Neutrophil (primary cell): ENCODE measurements around the gene CHRND.
"Not testable (repeated sequence)": the region's sequence is repeated elsewhere in the genome, so short reads cannot be mapped to it uniquely, and the experiment has no call there.

ENCODE experiments used
- H3K27ac ChIP-seq: fragments of 200-600 bp; sonication (generic); 2 replicates; pipeline ENCODE4 v1.5.1; 2016; ENCODE audit warnings: mild to moderate bottlenecking, moderate library complexity
- H3K27me3 ChIP-seq: fragments of 200-600 bp; sonication (generic); 2 replicates; pipeline ENCODE4 v1.6.0; 2016; ENCODE audit warnings: mild to moderate bottlenecking
- H3K36me3 ChIP-seq: fragments of 200-600 bp; sonication (generic); 2 replicates; pipeline ENCODE4 v1.5.1; 2017
- H3K4me1 ChIP-seq, 2 experiments: fragments of 200-600 bp in 1 of 2; sonication (generic) in 1 of 2; 1 replicate in 1 of 2; 2 replicates in 1 of 2; pipeline versions ENCODE4 v1.5.1 to v1.6.1; 2013 to 2016; ENCODE audit warnings: low read depth in 1 of 2, low read length in 1 of 2, mild to moderate bottlenecking in 1 of 2, moderate library complexity in 1 of 2; ENCODE audit not compliant: control insufficient read depth in 1 of 2, insufficient read depth in 1 of 2
- H3K4me3 ChIP-seq, 2 experiments: fragments of 200-600 bp in 1 of 2; sonication (generic) in 1 of 2; 1 replicate in 1 of 2; 2 replicates in 1 of 2; pipeline ENCODE4 v1.5.1; 2013 to 2016; ENCODE audit warnings: low read depth in 1 of 2, low read length in 1 of 2, mild to moderate bottlenecking in 1 of 2, moderate library complexity in 1 of 2
- H3K9me3 ChIP-seq: fragments of 200-600 bp; sonication (generic); 2 replicates; pipeline ENCODE4 v1.5.1; 2016
- TF ChIP-seq, protein P1 (sequence below): fragments of 200-600 bp; sonication (generic); IDR thresholded peaks from 2 replicates; pipeline ENCODE4 v1.5.1; 2016; ENCODE audit warnings: antibody characterized with exemption

CHRND gene

DNA sequence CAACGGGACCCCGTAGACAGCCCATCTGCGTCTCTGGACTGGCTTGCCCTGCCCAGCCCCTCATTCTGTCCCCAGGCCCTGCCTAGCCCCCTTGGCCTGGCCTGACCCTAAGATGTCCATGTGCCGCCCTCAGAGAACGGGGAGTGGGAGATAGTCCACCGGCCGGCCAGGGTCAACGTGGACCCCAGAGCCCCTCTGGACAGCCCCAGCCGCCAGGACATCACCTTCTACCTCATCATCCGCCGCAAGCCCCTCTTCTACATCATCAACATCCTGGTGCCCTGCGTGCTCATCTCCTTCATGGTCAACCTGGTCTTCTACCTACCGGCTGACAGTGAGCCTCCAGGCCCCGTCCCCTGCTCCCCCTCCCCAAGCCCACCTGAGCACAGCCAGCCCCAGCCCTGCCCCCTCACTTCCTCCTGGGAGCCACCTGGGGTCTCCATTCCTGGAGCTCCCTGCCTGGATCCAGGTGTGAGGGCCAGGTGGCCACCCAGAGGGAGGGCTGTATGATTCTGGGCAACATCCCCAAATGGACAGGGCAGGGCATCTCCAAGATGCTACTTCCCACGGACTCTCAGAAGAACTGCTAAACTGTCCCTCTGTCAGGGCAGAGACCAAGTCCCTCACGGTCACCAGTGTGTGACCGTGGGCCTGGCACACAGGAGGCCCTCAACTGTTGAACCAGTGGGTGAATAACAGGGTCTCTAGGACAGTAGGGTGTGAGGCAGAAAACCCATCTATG lies 4.0 kb downstream of the CHRND start:
- peaks cover 42% of the 10 kb centered on the region for H3K27me3 ChIP-seq
- no peak overlapping the region for H3K27ac ChIP-seq
- H3K4me3 ChIP-seq: no peak overlapping the region
- H3K4me1 ChIP-seq: no peaks in the 10 kb centered on the region
- no peaks in the 10 kb centered on the region for H3K36me3 ChIP-seq
- H3K9me3 ChIP-seq: no peaks in the 10 kb centered on the region
- TF ChIP-seq, protein P1, sequence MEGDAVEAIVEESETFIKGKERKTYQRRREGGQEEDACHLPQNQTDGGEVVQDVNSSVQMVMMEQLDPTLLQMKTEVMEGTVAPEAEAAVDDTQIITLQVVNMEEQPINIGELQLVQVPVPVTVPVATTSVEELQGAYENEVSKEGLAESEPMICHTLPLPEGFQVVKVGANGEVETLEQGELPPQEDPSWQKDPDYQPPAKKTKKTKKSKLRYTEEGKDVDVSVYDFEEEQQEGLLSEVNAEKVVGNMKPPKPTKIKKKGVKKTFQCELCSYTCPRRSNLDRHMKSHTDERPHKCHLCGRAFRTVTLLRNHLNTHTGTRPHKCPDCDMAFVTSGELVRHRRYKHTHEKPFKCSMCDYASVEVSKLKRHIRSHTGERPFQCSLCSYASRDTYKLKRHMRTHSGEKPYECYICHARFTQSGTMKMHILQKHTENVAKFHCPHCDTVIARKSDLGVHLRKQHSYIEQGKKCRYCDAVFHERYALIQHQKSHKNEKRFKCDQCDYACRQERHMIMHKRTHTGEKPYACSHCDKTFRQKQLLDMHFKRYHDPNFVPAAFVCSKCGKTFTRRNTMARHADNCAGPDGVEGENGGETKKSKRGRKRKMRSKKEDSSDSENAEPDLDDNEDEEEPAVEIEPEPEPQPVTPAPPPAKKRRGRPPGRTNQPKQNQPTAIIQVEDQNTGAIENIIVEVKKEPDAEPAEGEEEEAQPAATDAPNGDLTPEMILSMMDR: no peak

DNA sequence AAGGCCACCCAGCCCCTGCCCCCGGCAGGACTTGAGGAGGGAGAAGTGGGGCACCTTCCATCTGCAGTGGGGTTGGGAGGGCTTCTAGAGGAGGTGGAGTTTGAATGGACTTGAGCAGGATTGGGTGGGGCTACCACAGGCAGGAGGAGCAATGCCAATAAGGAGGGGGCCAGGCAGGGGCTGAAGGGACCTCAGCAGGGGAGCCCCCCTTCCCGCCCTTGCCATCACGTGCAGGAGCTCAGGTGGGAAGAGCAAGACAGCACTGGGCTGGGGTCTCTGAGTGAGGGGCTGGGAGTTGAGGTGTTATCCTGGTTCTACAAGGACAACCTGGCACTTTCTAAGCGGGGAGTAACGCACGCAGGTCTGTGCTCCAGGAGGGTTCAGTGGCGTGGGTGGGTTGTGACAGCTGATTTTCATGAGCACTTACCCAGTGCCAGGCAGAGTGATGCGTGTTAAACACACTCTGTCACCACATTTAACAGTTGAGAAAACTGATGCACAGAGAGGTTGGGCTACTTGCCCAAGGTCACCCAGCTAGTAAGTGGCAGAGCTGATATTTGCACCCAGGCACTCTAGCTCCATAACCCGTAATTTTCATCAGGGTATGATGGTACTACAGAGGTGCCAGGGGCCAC lies 4.8 kb downstream of the CHRND start:
- H3K27ac ChIP-seq: no peak overlapping the region
- H3K4me3 ChIP-seq: no peak overlapping the region
- H3K9me3 ChIP-seq: no peaks in the 10 kb centered on the region
- H3K4me1 ChIP-seq: no peaks in the 10 kb centered on the region
- no peaks in the 10 kb centered on the region for H3K36me3 ChIP-seq
- peaks cover 35% of the 10 kb centered on the region for H3K27me3 ChIP-seq
- TF ChIP-seq, protein P1: no peak

DNA sequence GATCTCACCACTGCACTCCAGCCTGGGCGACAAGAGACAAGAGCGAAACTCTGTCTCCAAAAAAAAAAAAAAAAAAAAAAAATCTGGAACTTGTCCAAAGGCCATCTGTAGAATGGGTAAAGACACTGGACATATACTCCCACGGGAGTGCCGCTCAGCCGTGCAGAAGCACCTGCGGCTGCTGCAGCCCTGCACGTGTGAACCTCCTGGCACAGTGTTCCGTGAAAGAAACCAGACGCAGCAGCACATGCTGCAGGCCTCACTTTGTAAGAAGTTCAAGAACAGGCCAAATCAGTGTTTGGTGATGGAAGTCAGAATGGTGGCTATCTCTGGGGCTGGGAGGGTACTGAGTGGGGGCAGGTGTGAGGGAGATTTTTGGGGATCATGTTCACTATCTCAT lies 6.5 kb downstream of the CHRND start:
- H3K4me3 ChIP-seq: no peak overlapping the region

DNA sequence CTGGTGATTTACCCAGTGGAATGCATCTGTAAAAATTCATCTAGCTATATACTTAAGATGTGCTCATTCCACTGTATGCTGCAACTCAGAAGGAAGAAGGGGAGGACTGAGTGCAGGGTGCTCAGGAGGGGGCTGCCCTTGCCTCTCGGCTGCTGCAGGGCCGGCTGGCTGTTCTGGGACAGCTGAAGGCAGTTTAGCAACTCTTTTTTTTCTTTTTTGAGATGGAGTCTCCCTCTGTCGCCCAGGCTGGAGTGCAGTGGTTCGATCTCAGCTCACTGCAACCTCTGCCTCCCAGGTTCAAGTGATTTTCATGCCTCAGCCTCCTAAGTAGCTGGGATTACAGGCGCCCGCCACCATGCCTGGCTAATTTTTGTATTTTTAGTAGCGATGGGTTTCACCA lies 6.9 kb downstream of the CHRND start:
- H3K36me3 ChIP-seq, H3K27ac ChIP-seq, H3K9me3 ChIP-seq, H3K4me1 ChIP-seq, H3K4me3 ChIP-seq: not testable (repeated sequence)
- H3K27me3 ChIP-seq: peaks cover 14% of the 10 kb centered on the region

More for the DNA sequence above, 6.5 kb downstream of the CHRND start:
- Histone ChIP-seq H3K4me1 (no peaks in the 10 kb centered on the region), H3K36me3 (no peaks in the 10 kb centered on the region), H3K27ac (no peak overlapping the region), H3K27me3 (peaks cover 18% of the 10 kb centered on the region), H3K9me3 (no peaks in the 10 kb centered on the region)
- TF ChIP-seq, protein P1: no peak

DNA sequence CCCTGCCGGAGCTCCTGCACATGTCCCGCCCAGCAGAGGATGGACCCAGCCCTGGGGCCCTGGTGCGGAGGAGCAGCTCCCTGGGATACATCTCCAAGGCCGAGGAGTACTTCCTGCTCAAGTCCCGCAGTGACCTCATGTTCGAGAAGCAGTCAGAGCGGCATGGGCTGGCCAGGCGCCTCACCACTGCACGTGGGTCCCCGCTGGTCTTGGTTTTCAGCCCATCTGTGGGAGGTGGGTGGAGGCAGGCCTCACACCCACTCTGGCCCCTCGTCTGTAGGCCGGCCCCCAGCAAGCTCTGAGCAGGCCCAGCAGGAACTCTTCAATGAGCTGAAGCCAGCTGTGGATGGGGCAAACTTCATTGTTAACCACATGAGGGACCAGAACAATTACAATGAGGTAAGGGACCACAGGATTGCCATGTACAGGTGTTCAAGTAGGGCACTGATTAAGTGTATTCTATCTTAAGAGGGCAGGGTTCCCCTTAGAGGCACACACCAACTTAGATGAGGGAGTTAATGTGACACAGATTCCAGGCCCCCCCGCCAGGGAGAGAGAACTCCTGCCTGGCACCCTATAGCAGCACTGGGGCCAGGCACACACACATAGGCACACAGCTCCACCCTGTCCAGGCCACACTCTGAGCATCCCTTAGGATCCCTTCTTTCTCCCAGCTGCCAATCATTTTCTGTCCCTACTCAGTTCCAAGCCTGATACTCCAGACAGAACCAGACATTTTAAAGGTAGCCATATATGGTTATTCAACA lies 8.2 kb downstream of the CHRND start:
- TF ChIP-seq, protein P1: no peak
- no peak overlapping the region for H3K4me3 ChIP-seq
- peaks cover under 1 to 6% of the 10 kb centered on the region in 2 experiments for H3K4me1 ChIP-seq
- H3K27ac ChIP-seq: no peak overlapping the region
- H3K36me3 ChIP-seq: no peaks in the 10 kb centered on the region
- peaks cover 2% of the 10 kb centered on the region for H3K27me3 ChIP-seq
- H3K9me3 ChIP-seq: no peaks in the 10 kb centered on the region
